Measurements from ENCODE around the gene ARTN. TPM values are rescaled to one million over a fixed set of nuclear protein-coding genes. Genes with fewer than 3 reads are reported as not detected.

Gene ARTN
- total RNA-seq, 2 donors from 2014 or later = 2.5 to 4.2 TPM

- intact Hi-C loops (cut with DNase I) = no loop called here
- DNase-seq (ENCODE audit: low spot score) = peak; percentile 80
Measured at GRCh38 chr1:43978551-43979260, 45.1 kb downstream of the ARTN start, which contains the start of gene B4GALT2. Gene B4GALT2 (plus strand): TSS chr1:43979210. CDS start chr1:43981161, 1,951 bp downstream.

- intact Hi-C loops (cut with DNase I) = no loop called here
- DNase-seq (ENCODE audit: low spot score) = no peak
Measured at GRCh38 chr1:43979261-43979527, 45.6 kb downstream of the ARTN start.

GRCh38 chr1:43979528-43980254 lies 46.1 kb downstream of the ARTN start:
- DNase-seq (ENCODE audit: low spot score) = no peak

GRCh38 chr1:43980255-43981134 lies 46.9 kb downstream of the ARTN start:
- DNase-seq (ENCODE audit: low spot score) = no peak
- intact Hi-C loops (cut with DNase I) = no loop called here

More at GRCh38 chr1:43979528-43980254, 46.1 kb downstream of the ARTN start:
- intact Hi-C loops (cut with DNase I) = no loop called here

DNA sequence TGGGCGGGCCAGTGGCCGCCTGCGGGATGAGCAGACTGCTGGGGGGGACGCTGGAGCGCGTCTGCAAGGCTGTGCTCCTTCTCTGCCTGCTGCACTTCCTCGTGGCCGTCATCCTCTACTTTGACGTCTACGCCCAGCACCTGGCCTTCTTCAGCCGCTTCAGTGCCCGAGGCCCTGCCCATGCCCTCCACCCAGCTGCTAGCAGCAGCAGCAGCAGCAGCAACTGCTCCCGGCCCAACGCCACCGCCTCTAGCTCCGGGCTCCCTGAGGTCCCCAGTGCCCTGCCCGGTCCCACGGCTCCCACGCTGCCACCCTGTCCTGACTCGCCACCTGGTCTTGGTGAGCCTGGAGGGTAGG lies 47.5 kb downstream of the ARTN start:
- no peak for DNase-seq (ENCODE audit: low spot score)
- intact Hi-C loops (cut with DNase I) = no loop called here

GRCh38 chr1:43981636-43982035 lies 48.0 kb downstream of the ARTN start:
- no peak for DNase-seq (ENCODE audit: low spot score)
- intact Hi-C loops (cut with DNase I) = no loop called here

GRCh38 chr1:43982241-43982640 lies 48.6 kb downstream of the ARTN start:
- intact Hi-C loops (cut with DNase I) = no loop called here
- DNase-seq (ENCODE audit: low spot score) = no peak

- intact Hi-C loops (cut with DNase I) = no loop called here
- no peak for DNase-seq (ENCODE audit: low spot score)
Measured at GRCh38 chr1:43982808-43983207, 49.2 kb downstream of the ARTN start.

- no peak for DNase-seq (ENCODE audit: low spot score)
- intact Hi-C loops (cut with DNase I) = no loop called here
Measured at GRCh38 chr1:43983253-43983899, 49.8 kb downstream of the ARTN start.

DNA sequence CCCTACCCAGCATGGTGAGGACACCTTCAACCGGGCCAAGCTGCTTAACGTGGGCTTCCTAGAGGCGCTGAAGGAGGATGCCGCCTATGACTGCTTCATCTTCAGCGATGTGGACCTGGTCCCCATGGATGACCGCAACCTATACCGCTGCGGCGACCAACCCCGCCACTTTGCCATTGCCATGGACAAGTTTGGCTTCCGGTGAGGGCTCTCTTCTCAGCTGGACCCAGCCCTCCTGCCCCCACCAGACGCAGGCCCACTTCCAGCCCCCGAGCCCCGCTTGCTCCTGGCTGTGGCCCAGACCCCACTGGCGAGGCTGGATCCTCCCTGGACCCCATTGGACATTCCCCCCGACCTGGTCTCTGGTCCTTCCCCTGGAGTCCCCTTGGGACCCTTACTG lies 51.3 kb downstream of the ARTN start:
- peak; percentile 73 for DNase-seq (ENCODE audit: low spot score)
- intact Hi-C loops (cut with DNase I) = no loop called here

DNA sequence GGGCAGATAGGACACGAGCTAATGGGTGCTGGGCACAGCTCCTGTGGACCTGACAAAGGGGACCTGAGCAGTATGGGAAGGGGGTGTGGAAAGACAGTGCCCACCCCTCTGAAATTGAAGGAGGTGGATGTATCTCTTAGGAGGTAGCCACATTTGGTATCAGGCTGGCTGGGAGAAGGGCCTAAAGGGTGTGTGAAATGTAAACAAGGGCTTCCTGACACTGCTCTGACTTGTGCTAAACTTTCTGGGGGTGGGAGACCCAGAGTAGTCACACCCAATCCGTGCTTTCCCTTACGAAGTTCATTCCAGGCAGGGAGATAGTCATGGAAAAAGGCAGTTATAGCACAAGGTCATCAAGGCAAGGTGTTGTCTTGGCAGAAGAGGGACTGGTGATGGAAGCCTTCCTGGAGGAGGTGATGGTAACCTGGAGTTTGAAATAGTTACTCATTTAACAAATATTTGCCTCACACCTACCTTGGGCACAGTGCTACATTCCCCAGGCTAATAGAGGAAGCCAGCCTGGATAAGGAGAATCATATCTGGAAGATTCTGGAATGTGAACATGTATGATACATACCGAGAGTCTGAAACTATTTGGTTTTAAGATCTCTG lies 52.5 kb downstream of the ARTN start:
- intact Hi-C loops (cut with DNase I) = no loop called here
- DNase-seq (ENCODE audit: low spot score) = no peak

DNA sequence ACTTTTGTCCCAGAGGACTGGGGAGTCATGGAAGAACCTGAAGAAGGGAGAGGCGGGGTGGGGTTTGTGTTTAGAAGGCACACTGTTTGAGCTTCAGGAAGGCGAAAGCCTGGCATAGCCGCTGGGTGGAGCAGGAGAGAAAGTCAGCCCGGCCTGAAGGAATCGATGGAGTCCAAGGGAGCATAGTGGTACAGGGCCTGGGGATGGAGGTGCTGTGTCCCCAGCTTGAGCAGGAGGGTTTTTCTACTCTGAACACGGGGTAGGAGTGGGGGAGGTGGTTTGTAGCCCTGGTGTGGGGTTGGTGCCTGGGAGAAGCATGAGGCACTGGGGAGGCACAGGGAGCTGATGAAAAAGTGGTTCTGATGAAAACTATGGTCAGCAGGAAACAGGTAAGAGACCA lies 53.1 kb downstream of the ARTN start:
- intact Hi-C loops (cut with DNase I) = no loop called here
- DNase-seq (ENCODE audit: low spot score) = no peak

Other genes starting within 250 kb of the ARTN start
- 10 to 100 TPM; 25.0 to 25.5 TPM for gene ST3GAL3, start 226.3 kb upstream of the ARTN start, total RNA-seq
- 10 to 100 TPM; 20.4 to 21.8 TPM for gene IPO13, start 13.1 kb downstream of the ARTN start, total RNA-seq
- 10 to 100 TPM; 13.5 to 14.5 TPM for gene DPH2, start 36.2 kb downstream of the ARTN start, total RNA-seq
- 10 to 100 TPM; 69.4 to 77.4 TPM for gene ATP6V0B, start 41.2 kb downstream of the ARTN start, total RNA-seq
- gene B4GALT2, start 45.4 kb downstream of the ARTN start, total RNA-seq = 10 to 100 TPM; 39.0 to 45.7 TPM
- gene CCDC24, start 57.8 kb downstream of the ARTN start, total RNA-seq = 1 to 10 TPM; 2.5 to 4.1 TPM
- 10 to 100 TPM in 1 of 2 donors, 1 to 10 TPM in 1; 7.8 to 12.2 TPM for gene SLC6A9, start 97.7 kb downstream of the ARTN start, total RNA-seq
- under 1 TPM; 0.24 to 0.32 TPM for gene KLF17, start 185.0 kb downstream of the ARTN start, total RNA-seq
- not detected for gene KLF18, start 207.8 kb downstream of the ARTN start, total RNA-seq

All from posterior vena cava (tissue), 2 donors.